H1 (cell line): ENCODE results near the gene GXYLT2. TPM values are rescaled to one million over a fixed set of nuclear protein-coding genes. Genes with fewer than 3 reads are reported as not detected.

Source experiments
- ATF2 ChIP-seq: IDR thresholded peaks from 2 replicates; pipeline ENCODE4 v1.6.1; 2012; ENCODE audit warnings: low read length, inconsistent platforms
- CHD7 ChIP-seq: fragments of 300-600 bp; sonication (generic); IDR thresholded peaks from 2 replicates; pipeline ENCODE4 v1.7.1; 2012; ENCODE audit warnings: low read length, moderate library complexity, mild to moderate bottlenecking, inconsistent platforms; ENCODE audit not compliant: insufficient replicate concordance
- EP300 ChIP-seq, 2 experiments: IDR thresholded peaks; 1 replicate in 1 of 2; 2 replicates in 1 of 2; pipeline ENCODE4 v1.6.1; 2011 to 2012; ENCODE audit warnings: low read depth in 2 of 2, low read length in 2 of 2, mild to moderate bottlenecking in 2 of 2, borderline replicate concordance in 1 of 2, inconsistent platforms in 1 of 2, moderate library complexity in 1 of 2
- KDM4A ChIP-seq: IDR thresholded peaks from one replicate; pipeline ENCODE4 v1.7.1; 2012; ENCODE audit warnings: low read depth, mild to moderate bottlenecking, moderate library complexity, low read length, inconsistent platforms; ENCODE audit not compliant: severe bottlenecking
- ZNF274 ChIP-seq: IDR thresholded peaks from 2 replicates; pipeline ENCODE4 v1.7.0; 2012; ENCODE audit warnings: low read length, borderline replicate concordance; ENCODE audit errors: extremely low read depth
- polyA plus RNA-seq, 7 experiments: library from polyadenylated mRNA; depleted of rRNA in 3 of 7; stranded (reverse) in 5 of 7; unstranded in 2 of 7; fragments of >200 nt in 5 of 7; fragments of 200-250 nt in 2 of 7; gene quantifications; 1 replicate in 5 of 7; 2 replicates in 1 of 7; 4 replicates in 1 of 7; pipeline versions ENCODE4 v1.2.1 to v1.2.3, GENCODE V29; 2011 to 2013; ENCODE audit warnings: missing spikeins in 2 of 7, mixed read lengths in 2 of 7
- total RNA-seq: library from RNA; stranded (reverse); fragmentation: NEBNext Ultra II Directional; extraction: Animal tissue kit (Norgen Biotek cat#: 25700); gene quantifications from 2 replicates; pipeline ENCODE4 v1.2.1, GENCODE V29; 2021

Gene GXYLT2
- total and polyA plus RNA-seq, 2 of the 8 experiments (the other 6 are each of a cell fraction or from before 2014, with no cell fraction given) = 1.8 to 5.6 TPM

- no peak for TF ChIP-seq CHD7
- TF ChIP-seq ATF2 = no peak
- TF ChIP-seq ZNF274 = no peak
- TF ChIP-seq KDM4A = no peak
- TF ChIP-seq EP300 (IDR thresholded peaks at IDR 0.05; ENCODE audit: borderline replicate concordance in 1 of 2, low read depth in 2 of 2, low read length in 2 of 2) = no peak
These were observed 21.7 kb downstream of the GXYLT2 start (continued) for GRCh38 chr3:72909591-72909990.
